IPS-20b (cell line): ENCODE data around the gene ANKRD2.

Source experiments
- H3K27ac ChIP-seq: one replicate; pipeline ENCODE4 v1.5.1; 2013; ENCODE audit warnings: low read length
- H3K27me3 ChIP-seq: 2 replicates; pipeline ENCODE4 v1.6.1; 2013; ENCODE audit warnings: mild to moderate bottlenecking, low read length, inconsistent platforms; ENCODE audit not compliant: insufficient read depth
- H3K36me3 ChIP-seq: 2 replicates; pipeline ENCODE4 v1.6.1; 2013; ENCODE audit warnings: low read depth, mild to moderate bottlenecking, inconsistent platforms, low read length, moderate library complexity; ENCODE audit not compliant: insufficient read depth
- H3K4me1 ChIP-seq: 2 replicates; pipeline ENCODE4 v1.6.1; 2013; ENCODE audit warnings: mild to moderate bottlenecking, control low read depth, inconsistent platforms, low read length, moderate library complexity; ENCODE audit not compliant: insufficient read depth
- H3K4me3 ChIP-seq: 2 replicates; pipeline ENCODE4 v1.5.1; 2013; ENCODE audit warnings: mild to moderate bottlenecking, low read length, inconsistent platforms
- H3K9ac ChIP-seq: 2 replicates; pipeline ENCODE4 v1.6.1; 2013; ENCODE audit warnings: low read depth, mild to moderate bottlenecking, inconsistent platforms, low read length, moderate library complexity
- H3K9me3 ChIP-seq: 2 replicates; pipeline ENCODE4 v1.6.1; 2013; ENCODE audit warnings: mild to moderate bottlenecking, low read depth, low read length, inconsistent platforms; ENCODE audit not compliant: insufficient read depth

The ANKRD2 gene

DNA sequence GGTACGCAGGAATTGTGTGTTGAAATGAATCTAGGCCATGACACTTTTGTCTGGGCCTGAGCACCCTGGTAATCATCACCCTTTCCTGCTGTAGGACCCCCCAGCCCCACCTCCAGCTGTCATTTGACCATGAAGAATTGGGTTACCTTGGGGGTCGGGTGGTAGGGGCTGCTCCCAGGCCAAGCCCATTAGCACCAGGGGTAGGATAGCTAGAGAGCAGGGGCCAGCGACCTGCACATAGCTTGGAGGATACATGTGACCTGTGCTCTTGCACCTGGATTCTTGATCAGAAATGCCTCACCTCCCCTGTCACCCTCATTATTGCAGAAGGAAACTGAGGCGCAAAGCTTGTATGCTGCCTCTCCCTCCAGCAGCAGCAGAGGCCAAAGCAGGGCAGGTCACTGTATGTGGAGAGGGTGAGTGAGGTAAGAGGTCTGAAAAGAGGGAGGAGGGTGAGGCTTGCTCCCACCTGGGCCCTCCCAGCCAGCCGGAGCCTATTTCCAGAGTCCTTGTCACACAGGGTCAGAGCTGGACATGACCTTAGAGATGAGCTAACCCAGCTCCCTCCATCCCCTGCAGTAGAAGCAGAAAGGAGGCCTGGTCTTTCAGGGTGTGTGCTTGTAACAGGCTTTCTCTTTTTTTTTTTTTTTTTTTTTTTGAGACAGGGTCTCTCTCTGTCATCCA lies 35.3 kb upstream of the ANKRD2 start:
- H3K27me3 ChIP-seq: no peaks in the 10 kb centered on the region
- H3K4me3 ChIP-seq: no peak overlapping the region
- H3K9ac ChIP-seq: no peak overlapping the region
- no peaks in the 10 kb centered on the region for H3K9me3 ChIP-seq
- H3K36me3 ChIP-seq: no peaks in the 10 kb centered on the region
- peaks cover 4% of the 10 kb centered on the region for H3K4me1 ChIP-seq
- H3K27ac ChIP-seq: no peak overlapping the region

DNA sequence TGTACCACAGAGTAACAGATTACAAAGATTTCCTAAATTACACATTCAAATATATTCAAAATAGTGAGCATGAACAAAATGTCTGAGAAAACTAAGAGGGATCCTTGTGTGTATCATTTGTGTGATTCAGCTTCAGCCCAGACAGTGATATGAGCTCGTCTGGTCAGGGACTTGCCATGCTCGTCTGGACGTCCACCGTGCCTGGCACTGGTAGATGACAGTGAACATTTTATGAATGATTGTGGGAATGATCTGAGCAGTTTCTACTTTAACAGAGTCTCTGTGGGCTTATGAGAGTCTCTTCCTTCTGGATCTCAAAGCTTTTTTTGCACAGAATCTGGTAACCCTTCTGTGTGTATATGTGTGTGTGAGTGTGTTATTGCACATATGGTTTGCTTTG lies 34.2 kb upstream of the ANKRD2 start:
- H3K9me3 ChIP-seq: no peaks in the 10 kb centered on the region
- no peaks in the 10 kb centered on the region for H3K27me3 ChIP-seq
- no peak overlapping the region for H3K9ac ChIP-seq
- no peak overlapping the region for H3K27ac ChIP-seq
- H3K4me1 ChIP-seq: peaks cover 8% of the 10 kb centered on the region
- no peaks in the 10 kb centered on the region for H3K36me3 ChIP-seq
- no peak overlapping the region for H3K4me3 ChIP-seq

DNA sequence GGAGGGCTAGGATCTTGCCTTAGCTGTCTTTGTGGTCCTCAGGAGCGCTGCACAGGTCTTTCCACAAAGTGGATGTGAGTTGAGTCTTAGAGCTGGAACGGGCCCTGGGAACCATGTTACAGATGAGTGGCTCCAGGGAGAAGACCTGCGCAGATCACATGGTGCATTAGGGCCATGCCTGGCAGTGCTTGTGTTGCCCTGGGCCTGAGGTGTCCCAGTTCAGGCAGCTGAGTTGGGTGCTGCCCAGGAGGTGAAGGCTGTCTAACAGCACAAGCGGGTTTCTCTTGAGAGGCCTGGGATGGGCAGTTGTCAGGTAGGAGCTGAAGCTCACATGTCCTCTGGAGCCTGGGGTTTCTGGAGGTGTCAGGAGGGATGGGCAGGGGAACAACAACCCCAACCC lies 33.7 kb upstream of the ANKRD2 start:
- Histone ChIP-seq H3K36me3 (no peaks in the 10 kb centered on the region), H3K4me1 (peaks cover 8% of the 10 kb centered on the region), H3K4me3 (no peak overlapping the region), H3K9me3 (no peaks in the 10 kb centered on the region), H3K27ac (no peak overlapping the region), H3K27me3 (no peaks in the 10 kb centered on the region), H3K9ac (no peak overlapping the region)

- no peaks in the 10 kb centered on the region for H3K27me3 ChIP-seq
- H3K27ac ChIP-seq: no peak overlapping the region
- H3K36me3 ChIP-seq: no peaks in the 10 kb centered on the region
- peaks cover 8% of the 10 kb centered on the region for H3K4me1 ChIP-seq
- no peaks in the 10 kb centered on the region for H3K9me3 ChIP-seq
- no peak overlapping the region for H3K4me3 ChIP-seq
- H3K9ac ChIP-seq: peak overlapping the region; percentile 50; the same call in 1 of the 2 replicates
Observed at GRCh38 chr10:97539523-97540200, 32.9 kb upstream of the ANKRD2 start.

DNA sequence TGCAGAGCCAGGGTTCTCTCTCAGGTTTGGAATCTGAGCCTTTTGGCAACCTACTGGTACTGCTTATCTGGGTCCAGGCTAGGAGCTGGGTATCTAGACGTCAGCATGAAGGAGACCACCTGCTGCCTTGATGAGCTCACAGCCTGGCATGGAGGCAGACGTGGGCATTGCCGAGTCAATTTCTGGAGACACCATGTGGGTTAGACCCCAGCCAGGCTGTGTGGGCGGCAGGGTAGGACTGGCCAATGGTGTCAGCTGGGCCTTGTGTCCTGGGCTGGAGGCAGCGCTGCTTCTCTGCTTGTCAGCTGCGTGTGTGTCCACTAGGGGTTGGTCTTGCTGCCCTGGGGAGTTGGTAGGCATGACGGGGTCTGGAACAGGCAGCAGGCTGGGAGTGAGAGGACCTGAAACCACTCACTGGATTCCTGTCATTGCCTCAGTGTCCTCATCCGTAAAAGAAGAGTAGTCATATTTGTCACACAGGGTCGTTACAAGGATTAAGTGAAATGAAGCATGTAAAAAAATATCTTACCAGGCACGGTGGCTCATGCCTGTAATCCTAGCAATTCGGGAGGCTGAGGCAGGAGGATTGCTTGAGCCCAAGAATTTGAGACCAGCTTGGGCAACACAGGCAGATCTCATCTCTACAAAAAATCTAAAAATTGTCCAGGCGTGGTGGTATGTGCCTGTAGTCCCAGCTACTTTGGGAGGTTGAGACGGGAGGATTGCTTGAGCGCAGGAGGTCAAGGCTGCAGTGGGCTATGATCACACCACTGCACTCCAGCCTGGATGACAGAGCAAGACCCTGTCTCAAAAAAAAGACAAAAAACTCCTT lies 31.7 kb upstream of the ANKRD2 start:
- Histone ChIP-seq H3K9ac (no peak overlapping the region), H3K9me3 (no peaks in the 10 kb centered on the region), H3K4me1 (peaks cover 8% of the 10 kb centered on the region), H3K27ac (no peak overlapping the region), H3K27me3 (no peaks in the 10 kb centered on the region), H3K4me3 (no peak overlapping the region), H3K36me3 (no peaks in the 10 kb centered on the region)

DNA sequence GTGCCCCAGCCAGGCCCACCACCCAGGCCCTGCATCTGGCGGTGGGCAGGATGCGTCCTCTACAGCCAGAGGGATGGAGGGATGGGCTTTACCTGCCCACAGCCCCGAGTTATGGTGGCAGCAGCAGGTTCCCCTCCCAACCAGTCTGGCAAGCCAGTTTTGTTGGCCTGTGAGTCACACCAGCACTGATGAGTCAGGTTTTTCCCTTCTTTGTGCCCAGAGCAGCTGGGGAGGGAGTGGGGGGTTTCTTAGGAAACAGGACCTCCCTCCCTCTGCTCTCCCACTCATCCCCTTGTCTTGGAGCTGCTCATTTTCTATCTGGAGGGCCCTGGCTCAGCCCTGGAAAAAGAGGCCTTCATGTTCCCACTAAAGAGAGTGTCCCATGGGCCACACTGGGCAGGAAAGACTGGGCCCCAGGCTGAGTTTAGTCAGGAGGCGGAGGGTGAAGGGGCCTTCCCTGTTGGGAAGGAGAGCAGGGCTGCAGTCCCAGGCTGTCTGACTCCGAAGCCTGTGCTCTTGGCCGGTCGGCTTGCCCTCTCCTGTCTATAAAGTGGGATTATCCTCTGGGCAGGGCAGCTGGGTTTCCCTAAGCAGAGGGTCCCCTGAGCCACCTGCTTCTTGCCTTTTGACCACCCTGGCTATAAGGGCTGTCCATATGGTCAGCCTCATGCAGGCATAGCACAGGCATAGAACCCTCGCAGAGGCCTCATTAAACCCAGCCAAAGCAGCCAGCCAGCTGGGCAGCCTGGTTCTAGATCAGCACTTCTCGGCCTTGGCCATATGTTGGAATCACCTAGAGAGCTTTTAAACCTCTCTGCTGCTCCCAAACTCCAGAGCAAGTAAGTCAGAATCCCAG lies 30.2 kb upstream of the ANKRD2 start:
- Histone ChIP-seq H3K4me3 (no peak overlapping the region), H3K27me3 (no peaks in the 10 kb centered on the region), H3K4me1 (peaks cover 8% of the 10 kb centered on the region), H3K27ac (peak overlapping the region; percentile 14), H3K36me3 (no peaks in the 10 kb centered on the region), H3K9ac (no peak overlapping the region; the same call in 1 of the 2 replicates), H3K9me3 (no peaks in the 10 kb centered on the region)

- Histone ChIP-seq H3K27ac (peak overlapping the region; percentile 14), H3K9ac (no peak overlapping the region), H3K27me3 (no peaks in the 10 kb centered on the region), H3K4me3 (no peak overlapping the region), H3K36me3 (no peaks in the 10 kb centered on the region), H3K9me3 (no peaks in the 10 kb centered on the region), H3K4me1 (peaks cover 8% of the 10 kb centered on the region)
Observed at GRCh38 chr10:97543025-97543546, 29.5 kb upstream of the ANKRD2 start.

DNA sequence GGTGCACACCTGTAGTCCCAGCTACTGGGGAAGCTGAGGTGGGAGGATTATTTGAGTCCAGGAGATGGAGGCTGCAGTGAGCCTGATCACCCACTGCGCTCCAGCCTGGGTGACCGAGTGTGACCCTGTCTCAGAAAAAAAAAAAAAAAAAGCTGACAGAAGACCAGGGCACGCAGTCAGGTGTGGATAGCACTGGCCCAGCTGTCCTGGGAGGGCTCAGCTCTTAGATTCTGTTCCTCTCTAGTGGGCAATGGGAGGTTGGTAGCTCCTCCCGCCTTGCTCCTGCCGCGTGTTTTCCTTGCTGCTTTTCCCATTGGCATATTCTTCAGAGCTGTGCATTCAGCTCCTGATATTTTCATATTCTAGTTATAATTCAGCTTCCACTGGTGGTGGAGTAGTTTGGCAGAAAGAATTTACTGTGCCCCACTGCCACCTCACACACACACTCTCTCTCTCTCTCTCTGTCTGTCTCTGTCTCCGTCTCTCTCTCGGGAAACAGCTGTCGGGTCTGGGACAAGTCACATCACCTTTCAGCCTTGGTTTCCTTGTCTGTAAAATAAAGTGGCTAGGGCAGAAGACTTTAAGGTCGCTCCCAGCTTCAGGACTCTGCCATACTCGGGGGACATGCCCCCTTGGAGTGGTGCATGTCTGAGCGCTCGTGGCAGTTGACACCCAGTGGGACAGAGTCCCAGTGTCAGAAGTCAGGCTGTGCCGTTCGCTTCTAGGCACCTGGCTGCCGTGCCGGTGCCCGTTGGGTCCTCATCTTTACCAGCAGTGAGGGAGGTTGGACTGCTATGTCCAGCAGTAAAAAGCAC lies 25.9 kb upstream of the ANKRD2 start:
- no peak overlapping the region for H3K27ac ChIP-seq
- no peak overlapping the region for H3K9ac ChIP-seq
- H3K9me3 ChIP-seq: no peaks in the 10 kb centered on the region
- no peaks in the 10 kb centered on the region for H3K36me3 ChIP-seq
- peaks cover 25% of the 10 kb centered on the region for H3K4me1 ChIP-seq
- H3K27me3 ChIP-seq: no peaks in the 10 kb centered on the region
- H3K4me3 ChIP-seq: no peak overlapping the region

GRCh38 chr10:97547271-97547600 lies 25.3 kb upstream of the ANKRD2 start:
- Histone ChIP-seq H3K9me3 (no peaks in the 10 kb centered on the region), H3K27ac (no peak overlapping the region), H3K36me3 (no peaks in the 10 kb centered on the region), H3K4me1 (peaks cover 25% of the 10 kb centered on the region), H3K27me3 (no peaks in the 10 kb centered on the region), H3K4me3 (no peak overlapping the region), H3K9ac (no peak overlapping the region)

GRCh38 chr10:97547962-97548361 lies 24.6 kb upstream of the ANKRD2 start:
- no peak overlapping the region for H3K4me3 ChIP-seq
- H3K4me1 ChIP-seq: peaks cover 19% of the 10 kb centered on the region
- H3K9ac ChIP-seq: no peak overlapping the region
- no peak overlapping the region for H3K27ac ChIP-seq
- no peaks in the 10 kb centered on the region for H3K9me3 ChIP-seq
- no peaks in the 10 kb centered on the region for H3K36me3 ChIP-seq
- no peaks in the 10 kb centered on the region for H3K27me3 ChIP-seq
